GM19324 (cell line): ENCODE results near the gene ZBTB42.

Experiments
- ATAC-seq: cut with Tn5 transposase; IDR thresholded peaks from one replicate; pipeline ENCODE4 v1.9.1; 2021; ENCODE audit warnings: mild to moderate bottlenecking, moderate library complexity; ENCODE audit not compliant: unreplicated experiment, low FRiP score

Gene ZBTB42

GRCh38 chr14:104781271-104782077 is 19.4 kb upstream of the ZBTB42 start:
- ATAC-seq, result no peak

- no peak for ATAC-seq
Measured at GRCh38 chr14:104782086-104782807, 18.7 kb upstream of the ZBTB42 start.

- ATAC-seq, result no peak
Measured at GRCh38 chr14:104782808-104783139, 18.1 kb upstream of the ZBTB42 start.

GRCh38 chr14:104783484-104784217 is 17.2 kb upstream of the ZBTB42 start:
- no peak for ATAC-seq

GRCh38 chr14:104784218-104784568 is 16.7 kb upstream of the ZBTB42 start:
- no peak for ATAC-seq

GRCh38 chr14:104784846-104785707 is 15.8 kb upstream of the ZBTB42 start:
- ATAC-seq, result no peak

- no peak for ATAC-seq
Measured at GRCh38 chr14:104785708-104786080, 15.2 kb upstream of the ZBTB42 start.

GRCh38 chr14:104786091-104786586 is 14.8 kb upstream of the ZBTB42 start:
- no peak for ATAC-seq

GRCh38 chr14:104786726-104787675 is 13.9 kb upstream of the ZBTB42 start:
- no peak for ATAC-seq

GRCh38 chr14:104787736-104788135 is 13.2 kb upstream of the ZBTB42 start:
- ATAC-seq, result no peak

- no peak for ATAC-seq
Measured at GRCh38 chr14:104788161-104788818, 12.6 kb upstream of the ZBTB42 start.

- no peak for ATAC-seq
Measured at GRCh38 chr14:104788873-104789663, 11.8 kb upstream of the ZBTB42 start.

- ATAC-seq, result no peak
Measured at GRCh38 chr14:104789752-104790743, 10.9 kb upstream of the ZBTB42 start.

GRCh38 chr14:104791425-104791824 is 9.5 kb upstream of the ZBTB42 start:
- ATAC-seq, result no peak

GRCh38 chr14:104792101-104792884 is 8.6 kb upstream of the ZBTB42 start:
- no peak for ATAC-seq
